Effector memory CD4-positive, alpha-beta T cell (primary cell): ENCODE results near the gene EGF.

ENCODE experiments used
- DNase-seq, 3 donors: peaks; one replicate each; pipeline ENCODE4 v3.0.0-alpha.2; 2020
- H3K27ac ChIP-seq: 2 replicates; pipeline ENCODE4 v1.7.0; 2013; ENCODE audit warnings: mild to moderate bottlenecking, low read length, moderate library complexity; ENCODE audit not compliant: insufficient read depth, poor library complexity, severe bottlenecking
- H3K27me3 ChIP-seq: replicated peaks from 2 replicates; pipeline ENCODE4 v1.7.0; 2013; ENCODE audit warnings: mild to moderate bottlenecking, low read length; ENCODE audit not compliant: insufficient read depth, control insufficient read depth, poor library complexity, severe bottlenecking
- H3K36me3 ChIP-seq: 2 replicates; pipeline ENCODE4 v1.7.0; 2013; ENCODE audit warnings: mild to moderate bottlenecking, low read length, moderate library complexity; ENCODE audit not compliant: control insufficient read depth, insufficient read depth
- H3K4me1 ChIP-seq: 2 replicates; pipeline ENCODE4 v1.7.0; 2013; ENCODE audit warnings: low read length, mild to moderate bottlenecking; ENCODE audit not compliant: control insufficient read depth, insufficient read depth, poor library complexity, severe bottlenecking
- H3K4me3 ChIP-seq: 2 replicates; pipeline ENCODE4 v1.7.0; 2013; ENCODE audit warnings: low read length, low read depth, mild to moderate bottlenecking; ENCODE audit not compliant: insufficient read depth, poor library complexity, severe bottlenecking
- H3K9me3 ChIP-seq: 2 replicates; pipeline ENCODE4 v1.7.0; 2013; ENCODE audit warnings: mild to moderate bottlenecking, low read length, moderate library complexity; ENCODE audit not compliant: control insufficient read depth

Gene EGF

DNA sequence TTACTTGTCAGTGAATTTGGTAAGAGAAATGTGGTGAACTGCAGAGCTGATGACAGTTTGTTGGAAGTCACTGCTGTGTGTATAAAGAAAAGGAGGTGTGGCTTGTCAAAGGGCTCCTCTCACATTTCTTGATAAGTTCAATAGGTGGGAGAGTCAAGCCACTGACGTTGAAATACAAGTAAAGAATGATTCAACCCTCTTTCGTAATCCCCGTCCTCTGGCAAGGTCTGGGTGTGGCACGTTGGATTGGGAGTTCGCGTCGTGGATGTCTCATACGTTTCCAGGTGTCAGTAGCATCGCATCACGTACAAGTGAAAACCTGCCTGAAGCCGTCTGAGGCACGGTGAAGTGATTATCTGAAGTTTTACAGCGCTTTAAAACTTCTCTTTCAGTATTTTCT is 76.4 kb downstream of the EGF start:
- H3K9me3 ChIP-seq: no peaks in the 10 kb centered on the region
- no peak for DNase-seq
- no peaks in the 10 kb centered on the region for H3K36me3 ChIP-seq
- H3K4me1 ChIP-seq: no peaks in the 10 kb centered on the region
- H3K27me3 ChIP-seq: no peaks in the 10 kb centered on the region
- no peak overlapping the region for H3K27ac ChIP-seq
- H3K4me3 ChIP-seq: no peak overlapping the region

DNA sequence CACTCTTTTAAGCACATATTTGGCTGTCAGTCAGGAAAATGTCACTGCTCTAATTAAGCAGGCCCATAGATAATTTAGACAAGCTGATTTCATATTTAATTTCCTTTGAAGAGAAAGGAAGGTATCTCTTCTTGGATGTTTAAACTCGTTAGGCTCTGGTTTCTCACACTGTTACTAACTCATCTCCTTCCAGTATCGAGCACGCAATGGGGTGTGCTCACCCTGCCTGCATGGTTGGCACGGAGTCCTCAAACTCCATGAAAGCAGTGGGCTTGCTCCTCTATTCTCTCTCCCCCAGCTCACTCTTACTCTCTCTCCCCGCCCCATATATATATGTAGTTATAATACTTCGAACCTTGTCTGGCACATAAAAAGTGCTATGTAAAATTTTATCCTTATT is 76.9 kb downstream of the EGF start:
- H3K27me3 ChIP-seq: no peaks in the 10 kb centered on the region
- H3K4me3 ChIP-seq: no peak overlapping the region
- no peaks in the 10 kb centered on the region for H3K4me1 ChIP-seq
- DNase-seq: no peak
- H3K9me3 ChIP-seq: no peaks in the 10 kb centered on the region
- no peak overlapping the region for H3K27ac ChIP-seq
- H3K36me3 ChIP-seq: no peaks in the 10 kb centered on the region

DNA sequence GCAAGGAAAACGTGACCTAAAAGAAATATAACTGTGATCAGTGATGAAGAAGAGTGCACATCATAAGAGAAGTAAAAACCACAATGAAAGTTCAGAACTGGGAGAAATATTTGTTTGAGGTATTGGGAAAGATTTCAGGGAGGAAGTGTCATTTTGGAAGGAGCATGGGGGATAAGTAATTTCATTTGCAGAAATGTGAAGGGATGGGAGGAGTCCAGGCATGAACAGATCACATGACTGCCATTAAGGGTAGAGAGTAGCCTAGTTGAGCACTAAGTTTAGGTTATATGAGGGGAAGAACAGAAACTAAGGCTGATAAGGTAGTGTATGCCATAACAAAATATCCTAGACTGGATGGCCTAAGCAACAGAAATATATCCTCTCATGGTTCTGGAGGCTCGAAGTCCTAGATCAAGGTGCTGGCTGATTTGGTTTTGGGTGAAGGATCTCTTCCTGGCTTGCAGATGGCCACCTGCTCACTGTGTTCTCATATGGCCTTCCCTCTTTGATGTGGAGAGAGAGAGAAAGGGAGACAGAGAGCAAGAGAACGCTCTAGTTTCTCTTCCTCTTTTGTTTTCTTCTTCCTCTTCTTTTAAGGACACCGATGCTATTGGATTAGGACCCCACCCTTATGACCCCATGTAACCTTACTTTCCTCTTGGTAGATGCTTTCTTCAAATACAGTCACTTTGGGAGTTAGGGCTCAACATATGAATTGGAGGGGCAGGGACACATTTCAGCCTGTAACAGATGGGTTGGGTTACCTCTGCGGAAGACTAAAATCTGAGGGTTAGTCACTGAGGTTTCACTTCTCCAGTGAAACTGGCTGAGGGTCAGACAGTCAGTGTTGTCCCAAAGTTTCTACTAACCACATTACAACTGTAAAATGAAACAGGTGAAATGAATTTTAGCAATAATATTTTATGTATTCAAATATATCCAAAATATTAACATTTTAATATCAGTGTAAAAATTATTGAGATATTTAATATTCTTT is 77.9 kb downstream of the EGF start:
- H3K4me3 ChIP-seq: no peak overlapping the region
- no peaks in the 10 kb centered on the region for H3K27me3 ChIP-seq
- no peaks in the 10 kb centered on the region for H3K36me3 ChIP-seq
- H3K4me1 ChIP-seq: no peaks in the 10 kb centered on the region
- no peak overlapping the region for H3K27ac ChIP-seq
- DNase-seq: no peak
- no peaks in the 10 kb centered on the region for H3K9me3 ChIP-seq

DNA sequence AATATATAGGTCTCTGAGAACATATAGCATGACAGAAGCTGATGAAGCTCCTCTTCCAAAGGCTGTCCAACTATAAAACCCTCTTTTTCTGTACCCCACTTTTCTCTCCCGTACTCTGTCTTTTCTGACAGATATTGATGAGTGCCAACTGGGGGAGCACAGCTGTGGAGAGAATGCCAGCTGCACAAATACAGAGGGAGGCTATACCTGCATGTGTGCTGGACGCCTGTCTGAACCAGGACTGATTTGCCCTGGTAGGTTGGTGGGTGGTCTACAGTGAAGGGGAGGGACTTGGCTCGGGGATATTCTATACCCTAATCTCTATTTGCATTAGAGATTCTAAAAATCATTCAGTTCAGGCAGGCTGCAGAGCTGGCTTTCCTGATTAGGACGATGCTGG is 80.4 kb downstream of the EGF start:
- H3K27me3 ChIP-seq: no peaks in the 10 kb centered on the region
- DNase-seq: no peak
- no peaks in the 10 kb centered on the region for H3K4me1 ChIP-seq

DNA sequence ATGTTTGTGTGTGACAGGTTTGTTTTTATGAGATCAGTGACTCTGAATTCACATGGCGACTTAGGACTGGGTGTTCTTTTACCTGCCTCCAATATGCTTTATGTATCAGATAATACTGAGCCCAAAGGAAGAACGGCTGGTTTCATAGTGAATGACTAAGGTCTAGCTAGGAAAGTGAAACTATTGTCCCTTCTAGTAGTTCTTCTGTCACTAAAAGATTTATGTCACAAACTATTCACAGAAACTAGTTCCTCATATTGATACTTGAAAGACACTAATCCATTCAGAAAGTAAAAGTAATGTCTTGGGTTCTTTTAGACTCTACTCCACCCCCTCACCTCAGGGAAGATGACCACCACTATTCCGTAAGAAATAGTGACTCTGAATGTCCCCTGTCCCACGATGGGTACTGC is 81.7 kb downstream of the EGF start:
- Histone ChIP-seq H3K27ac (no peak overlapping the region), H3K27me3 (no peaks in the 10 kb centered on the region), H3K9me3 (no peaks in the 10 kb centered on the region), H3K36me3 (no peaks in the 10 kb centered on the region), H3K4me3 (no peak overlapping the region), H3K4me1 (no peaks in the 10 kb centered on the region)
- DNase-seq: no peak

More for the DNA sequence above, 80.4 kb downstream of the EGF start:
- Histone ChIP-seq H3K36me3 (no peaks in the 10 kb centered on the region), H3K9me3 (no peaks in the 10 kb centered on the region), H3K4me3 (no peak overlapping the region), H3K27ac (no peak overlapping the region)

DNA sequence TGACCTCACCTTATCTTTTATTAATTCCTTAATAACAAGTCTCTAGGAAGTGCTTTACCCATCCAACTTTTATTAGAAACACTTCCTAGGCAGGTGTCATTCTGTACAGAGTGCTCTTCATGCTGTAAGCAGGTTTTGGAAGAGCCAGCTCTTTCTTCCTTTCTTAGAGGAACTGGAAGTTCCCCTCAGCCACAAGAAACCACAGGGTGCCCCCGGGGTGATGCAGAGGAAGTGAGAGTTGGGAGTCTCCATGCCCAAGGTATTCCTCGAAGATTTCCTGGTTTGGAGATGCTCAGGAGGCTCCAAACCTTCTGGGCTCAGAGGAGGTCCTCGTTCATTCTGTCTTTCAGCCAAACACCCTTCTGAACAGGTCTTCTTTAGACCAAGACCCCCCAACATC is 83.8 kb downstream of the EGF start:
- H3K4me1 ChIP-seq: no peaks in the 10 kb centered on the region
- no peaks in the 10 kb centered on the region for H3K27me3 ChIP-seq
- H3K9me3 ChIP-seq: no peaks in the 10 kb centered on the region
- no peak for DNase-seq
- H3K36me3 ChIP-seq: no peaks in the 10 kb centered on the region
- H3K4me3 ChIP-seq: no peak overlapping the region
- no peak overlapping the region for H3K27ac ChIP-seq

DNA sequence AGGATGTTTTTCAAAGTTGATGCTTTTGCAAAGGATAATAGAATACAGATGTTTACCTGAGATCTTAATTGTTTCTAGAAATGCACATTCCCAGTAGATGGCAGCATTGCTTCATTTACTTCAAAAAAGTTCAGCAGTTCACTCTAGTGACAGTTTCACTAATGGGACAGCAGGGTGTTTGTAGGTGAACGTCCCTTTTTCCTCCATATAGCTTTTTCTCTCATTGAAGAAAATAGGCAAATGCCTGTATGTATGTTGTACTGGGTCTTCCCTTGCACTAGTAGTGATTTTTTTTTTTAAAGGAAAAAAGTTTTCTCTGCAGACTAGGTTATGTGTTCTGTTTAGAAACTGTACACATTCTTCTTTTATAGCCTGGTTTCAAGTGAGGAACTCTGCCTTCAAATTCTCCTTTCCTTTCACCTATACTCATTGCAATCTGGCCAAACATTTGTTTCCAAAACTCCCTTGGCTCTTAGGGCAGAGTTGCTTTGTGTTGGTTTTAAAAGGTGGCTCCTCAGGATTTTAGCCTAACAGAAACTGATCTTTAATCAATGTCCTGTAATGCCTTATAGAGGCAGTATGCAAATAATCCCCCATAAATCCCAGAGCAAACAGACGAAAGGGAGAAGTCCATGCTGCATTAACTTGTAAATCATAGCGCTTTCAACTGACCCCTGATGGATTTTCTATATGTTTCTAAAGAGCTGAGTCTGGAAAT is 86.3 kb downstream of the EGF start:
- Histone ChIP-seq H3K27ac (no peak overlapping the region), H3K36me3 (no peaks in the 10 kb centered on the region), H3K4me1 (no peaks in the 10 kb centered on the region), H3K27me3 (no peaks in the 10 kb centered on the region), H3K9me3 (no peaks in the 10 kb centered on the region), H3K4me3 (no peak overlapping the region)
- peak in 1 of 3 donors; percentile 9 for DNase-seq

DNA sequence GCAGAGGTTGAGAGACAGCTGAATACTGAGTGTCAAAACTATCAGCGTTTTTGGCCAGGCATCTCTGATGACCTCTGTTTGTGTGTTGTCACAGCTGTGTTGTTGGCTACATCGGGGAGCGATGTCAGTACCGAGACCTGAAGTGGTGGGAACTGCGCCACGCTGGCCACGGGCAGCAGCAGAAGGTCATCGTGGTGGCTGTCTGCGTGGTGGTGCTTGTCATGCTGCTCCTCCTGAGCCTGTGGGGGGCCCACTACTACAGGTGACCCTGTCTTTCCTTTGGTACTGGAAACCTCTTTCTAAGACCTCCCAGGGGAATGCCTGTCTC is 86.9 kb downstream of the EGF start:
- H3K27me3 ChIP-seq: no peaks in the 10 kb centered on the region
- no peak overlapping the region for H3K4me3 ChIP-seq
- no peaks in the 10 kb centered on the region for H3K36me3 ChIP-seq
- H3K4me1 ChIP-seq: no peaks in the 10 kb centered on the region
- no peak for DNase-seq
- no peak overlapping the region for H3K27ac ChIP-seq
- no peaks in the 10 kb centered on the region for H3K9me3 ChIP-seq

DNA sequence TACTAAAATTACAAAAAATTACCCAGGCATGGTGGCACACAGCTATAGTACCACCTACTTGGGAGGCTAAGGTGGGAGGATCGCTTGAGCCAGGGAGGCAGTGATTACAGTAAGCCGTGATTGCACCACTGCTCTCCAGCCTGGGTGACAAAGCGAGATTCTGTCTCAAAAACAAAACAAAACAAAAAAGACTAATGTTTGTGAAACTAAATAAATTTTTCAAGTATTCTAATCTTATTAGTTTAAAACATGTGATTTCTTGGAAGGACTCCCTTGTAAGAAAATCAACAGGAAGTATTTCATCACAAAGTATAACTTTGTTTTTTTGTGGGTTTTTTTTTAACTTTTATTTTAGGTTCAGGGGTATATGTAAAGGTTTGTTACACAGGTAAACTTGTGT is 89.6 kb downstream of the EGF start:
- H3K27ac ChIP-seq: no peak overlapping the region
- no peaks in the 10 kb centered on the region for H3K9me3 ChIP-seq
- no peaks in the 10 kb centered on the region for H3K4me1 ChIP-seq
- H3K27me3 ChIP-seq: no peaks in the 10 kb centered on the region
- DNase-seq: no peak
- H3K36me3 ChIP-seq: no peaks in the 10 kb centered on the region
- no peak overlapping the region for H3K4me3 ChIP-seq
